CD1c-positive myeloid dendritic cell (primary cell): ENCODE results near the gene HOXB1.

ENCODE experiments used
- DNase-seq: peaks from one replicate; pipeline ENCODE4 v3.0.0-alpha.2; 2016; ENCODE audit errors: extremely low spot score

HOXB1 gene

DNA sequence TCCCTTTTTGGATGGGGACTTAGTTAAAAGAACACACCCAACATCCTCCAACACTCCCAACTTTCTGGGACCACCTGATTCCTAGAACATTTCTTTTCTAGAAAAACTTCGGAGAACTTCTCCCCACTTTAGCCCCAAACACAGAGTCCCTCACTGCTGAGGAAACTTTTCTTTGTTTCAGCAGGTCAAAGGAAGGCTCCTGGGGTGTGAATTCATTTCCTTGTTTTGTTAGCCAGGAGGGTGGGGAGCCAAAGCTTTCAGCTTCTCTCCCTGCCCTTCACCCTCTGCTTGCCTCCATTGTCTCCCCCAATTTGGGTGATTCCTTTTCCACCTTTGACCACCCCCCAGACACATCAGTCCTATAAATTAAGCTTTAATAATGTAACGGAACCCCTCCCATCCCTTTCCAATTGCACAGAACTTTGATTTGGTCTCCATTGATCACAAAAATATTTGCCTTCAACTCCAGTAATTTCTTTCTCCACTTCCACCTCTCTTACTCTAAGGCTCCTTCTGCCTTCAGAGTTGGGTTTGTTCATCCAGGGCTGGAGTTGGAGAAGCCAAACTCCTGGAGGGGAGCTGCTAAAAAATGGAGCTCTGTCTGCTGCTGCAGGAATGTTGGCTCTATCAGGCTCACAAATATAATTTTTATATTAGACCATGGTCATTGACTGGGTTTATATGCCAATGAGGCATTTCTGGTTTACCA lies 37.0 kb upstream of the HOXB1 start:
- DNase-seq: no peak

GRCh38 chr17:48567209-48567608 lies 36.4 kb upstream of the HOXB1 start:
- no peak for DNase-seq

GRCh38 chr17:48566717-48567116 lies 35.9 kb upstream of the HOXB1 start:
- no peak for DNase-seq

- no peak for DNase-seq
Observed at GRCh38 chr17:48565925-48566710, 35.3 kb upstream of the HOXB1 start.

DNA sequence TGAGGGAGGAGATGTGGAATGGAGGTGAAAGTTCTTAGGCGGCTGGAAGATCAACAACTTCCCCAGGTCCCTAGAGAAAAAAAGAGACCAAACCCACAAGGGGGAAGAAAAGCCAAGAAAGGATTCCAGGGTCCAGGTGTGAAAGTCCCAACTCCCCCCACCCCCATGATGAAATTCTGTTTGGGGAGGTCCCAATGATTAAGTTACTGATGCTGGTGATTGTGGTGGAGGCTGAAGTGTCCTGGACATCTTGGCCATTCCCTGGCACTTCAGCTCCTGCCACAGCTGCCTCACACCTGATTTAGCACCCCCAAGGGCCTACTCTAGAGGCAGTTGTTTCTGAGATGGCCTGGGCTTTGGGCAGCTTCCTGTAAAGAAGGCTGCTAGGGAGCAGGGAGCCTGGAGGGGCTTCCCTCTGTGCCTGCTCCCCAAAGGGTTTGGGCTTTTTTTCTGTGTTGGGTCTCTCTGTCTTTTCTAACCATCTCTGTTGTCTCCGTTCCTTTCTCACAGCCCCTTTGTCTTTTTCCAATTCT lies 34.3 kb upstream of the HOXB1 start:
- no peak for DNase-seq

GRCh38 chr17:48564188-48565021 lies 33.6 kb upstream of the HOXB1 start:
- no peak for DNase-seq

DNA sequence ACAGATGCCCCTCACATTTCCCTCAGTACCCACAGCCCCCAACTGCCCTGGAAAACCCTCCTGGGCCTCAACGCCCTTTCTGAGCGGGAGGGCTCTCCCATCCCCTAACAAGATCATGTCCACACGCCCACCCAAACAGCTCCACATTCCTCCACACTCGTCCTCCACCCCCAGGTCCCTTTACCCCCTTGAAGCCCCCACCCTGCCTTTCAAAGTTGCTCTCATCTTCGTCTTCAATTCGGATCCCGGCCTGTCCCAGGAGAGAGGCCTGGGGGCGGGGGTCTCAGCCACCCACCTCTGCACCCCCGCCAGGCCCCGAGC lies 33.0 kb upstream of the HOXB1 start:
- DNase-seq: no peak

GRCh38 chr17:48563385-48563838 lies 32.6 kb upstream of the HOXB1 start:
- DNase-seq: no peak

GRCh38 chr17:48562934-48563333 lies 32.1 kb upstream of the HOXB1 start:
- no peak for DNase-seq

DNA sequence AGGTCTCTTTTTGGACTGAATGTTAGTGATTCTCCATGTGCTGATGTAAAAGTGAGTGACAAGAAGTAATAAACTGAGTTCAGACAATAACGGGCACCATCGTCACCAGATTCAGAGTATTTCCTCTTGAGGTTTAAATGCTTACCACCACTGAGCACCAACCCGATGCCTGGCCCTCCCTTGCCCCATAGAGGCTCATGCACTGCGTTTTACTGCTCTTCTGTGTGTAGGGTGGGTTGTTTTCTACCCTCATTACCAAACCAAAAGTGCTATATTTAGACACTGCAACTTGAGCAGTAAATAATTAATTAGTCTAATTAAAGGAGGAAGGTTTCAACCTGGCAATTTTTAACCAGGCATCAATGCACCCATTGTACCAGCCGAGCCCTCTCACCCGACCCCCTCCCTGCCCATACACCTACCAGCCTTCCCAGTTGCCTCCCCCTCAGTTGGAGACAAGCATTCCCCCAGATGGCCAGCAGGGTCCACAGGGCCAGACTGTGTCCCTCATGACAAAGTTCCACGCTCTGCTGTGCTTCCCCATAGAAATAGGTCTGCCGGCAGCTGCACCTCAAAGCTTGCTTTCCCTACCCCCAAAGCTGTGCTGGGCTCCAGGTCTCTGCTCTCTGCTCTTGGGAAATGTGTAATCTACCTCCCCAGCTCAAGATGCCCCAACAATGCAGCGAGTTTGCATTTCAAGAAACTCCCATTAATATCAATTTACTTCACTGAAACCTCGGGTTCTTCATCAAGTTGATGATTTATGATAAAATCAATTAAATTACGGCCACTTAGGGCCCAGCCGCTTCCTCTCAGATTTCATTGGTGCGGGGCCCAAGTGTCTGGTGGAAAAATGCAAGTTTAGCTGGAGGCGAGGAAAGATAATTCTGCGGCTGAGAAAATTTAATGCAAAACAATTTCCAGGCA lies 31.3 kb upstream of the HOXB1 start:
- no peak for DNase-seq

- no peak for DNase-seq
Observed at GRCh38 chr17:48559840-48560817, 29.3 kb upstream of the HOXB1 start.

DNA sequence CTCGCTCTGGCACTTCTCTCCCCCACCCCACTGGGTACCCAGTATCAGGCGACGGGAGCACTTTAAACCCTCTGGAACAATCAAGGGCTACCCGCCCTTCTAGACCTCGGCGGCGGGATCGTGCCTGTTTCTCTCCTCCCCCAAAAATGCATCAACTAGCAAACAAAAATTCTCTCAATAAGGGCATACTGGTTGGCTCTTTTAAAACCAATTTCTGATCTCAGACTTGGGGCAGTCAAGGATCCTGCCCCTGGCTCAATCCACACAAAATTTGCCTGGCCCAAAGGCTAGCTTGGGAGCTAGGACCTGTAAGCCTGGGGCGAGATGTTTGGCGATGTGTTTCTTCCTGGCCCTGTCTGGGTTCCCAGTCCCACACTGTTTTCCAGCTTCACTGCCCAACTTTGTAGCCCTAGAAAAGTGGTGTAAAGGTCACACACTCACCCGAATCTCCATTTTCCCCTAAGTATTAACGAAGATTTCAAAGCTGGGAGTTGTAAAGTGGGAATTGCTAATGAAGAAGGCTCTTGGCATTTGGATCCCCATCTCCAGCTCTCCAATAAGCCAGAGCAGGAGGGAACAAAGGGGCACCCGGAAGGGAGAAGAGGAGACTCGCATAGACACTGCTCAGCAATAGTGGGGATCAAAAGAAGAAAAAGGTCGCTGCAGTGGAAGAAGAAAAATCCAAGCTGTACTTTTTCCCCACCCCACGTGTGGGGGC lies 28.5 kb upstream of the HOXB1 start:
- no peak for DNase-seq

DNA sequence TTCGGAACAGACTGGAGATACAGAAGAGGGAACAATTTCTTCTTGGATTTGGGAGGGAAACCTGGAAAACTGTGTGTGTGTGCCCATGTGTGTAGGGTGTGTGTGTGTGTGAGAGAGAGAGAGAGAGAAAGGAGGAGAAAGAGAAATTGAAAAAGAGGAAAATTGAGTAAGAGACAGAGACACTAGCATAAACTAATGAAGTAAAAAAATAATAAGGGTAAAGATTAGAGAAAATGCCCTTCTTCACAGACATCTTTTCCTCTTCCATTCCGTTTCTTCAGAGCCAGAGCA lies 28.0 kb upstream of the HOXB1 start:
- no peak for DNase-seq

GRCh38 chr17:48558057-48558830 lies 27.4 kb upstream of the HOXB1 start:
- DNase-seq: no peak

- no peak for DNase-seq
Observed at GRCh38 chr17:48556576-48557401, 26.0 kb upstream of the HOXB1 start.

GRCh38 chr17:48556229-48556575 lies 25.4 kb upstream of the HOXB1 start:
- DNase-seq: no peak

- DNase-seq: no peak
Observed at GRCh38 chr17:48555258-48556228, 24.7 kb upstream of the HOXB1 start.
